Fibroblast of mammary gland (primary cell): ENCODE data around the gene RAB14.
A peak's percentile ranks its signal among the peaks of the same experiment; 100 is the strongest.

Experiments
- DNase-seq: peaks from one replicate; pipeline ENCODE4 v3.0.0-alpha.2; 2010; ENCODE audit warnings: low read depth
- H3K4me3 ChIP-seq: 2 replicates; pipeline ENCODE4 v1.5.1; 2011; ENCODE audit warnings: low read depth, mild to moderate bottlenecking, low read length, moderate library complexity; ENCODE audit not compliant: control insufficient read depth
- TF ChIP-seq, protein P1 (sequence below): conservative IDR thresholded peaks from 2 replicates; pipeline ENCODE4 v1.5.1; 2011; ENCODE audit warnings: low read depth, low read length, inconsistent platforms; ENCODE audit not compliant: control insufficient read depth, insufficient read depth

Gene RAB14

DNA sequence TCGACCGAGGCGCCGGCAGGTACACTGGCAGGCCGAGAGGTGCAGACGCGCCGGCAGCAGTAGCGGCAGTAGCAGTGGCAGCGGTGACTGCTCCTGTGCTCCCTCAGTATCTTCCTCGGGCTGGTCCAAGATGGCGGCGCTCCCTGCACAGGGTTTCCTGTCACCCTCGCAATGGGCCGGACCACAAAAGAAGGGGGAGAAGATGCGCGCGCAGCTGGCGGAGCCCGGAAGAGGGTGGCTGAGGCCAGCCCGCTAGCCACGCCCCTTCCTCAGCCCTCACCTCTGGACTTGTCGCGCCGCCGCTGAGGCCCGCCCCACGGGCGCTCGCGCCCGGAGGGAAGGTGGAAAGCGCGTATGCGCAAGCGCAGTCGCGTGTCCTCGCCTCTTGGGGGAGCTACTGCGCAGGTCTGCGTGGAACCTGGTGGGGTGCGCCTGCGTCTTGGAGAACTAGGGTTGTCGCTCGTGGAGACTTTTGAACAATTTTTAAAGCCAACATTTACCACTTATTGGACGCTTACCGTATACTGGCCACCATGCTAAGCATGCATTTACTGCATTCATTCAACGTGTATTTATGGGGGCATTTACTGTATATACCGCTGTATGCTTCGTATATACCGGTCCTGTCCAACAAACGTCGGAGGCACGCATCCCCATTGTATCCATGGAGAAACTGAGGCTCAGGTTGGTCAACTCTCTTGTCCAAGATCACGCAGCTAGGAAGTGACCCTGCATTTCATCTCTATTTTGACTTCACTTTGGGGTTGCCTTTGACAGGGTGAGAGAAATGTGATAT, at the start of gene RAB14:
Gene RAB14 (minus strand): TSS at position 132 of the 796 bp plus-strand sequence. CDS start 8,457 bp downstream, outside the sequence.
- H3K4me3 ChIP-seq, result peak within 1 kb of the TSS; percentile 77
- DNase-seq, result peak; percentile 95
- TF ChIP-seq, protein P1, sequence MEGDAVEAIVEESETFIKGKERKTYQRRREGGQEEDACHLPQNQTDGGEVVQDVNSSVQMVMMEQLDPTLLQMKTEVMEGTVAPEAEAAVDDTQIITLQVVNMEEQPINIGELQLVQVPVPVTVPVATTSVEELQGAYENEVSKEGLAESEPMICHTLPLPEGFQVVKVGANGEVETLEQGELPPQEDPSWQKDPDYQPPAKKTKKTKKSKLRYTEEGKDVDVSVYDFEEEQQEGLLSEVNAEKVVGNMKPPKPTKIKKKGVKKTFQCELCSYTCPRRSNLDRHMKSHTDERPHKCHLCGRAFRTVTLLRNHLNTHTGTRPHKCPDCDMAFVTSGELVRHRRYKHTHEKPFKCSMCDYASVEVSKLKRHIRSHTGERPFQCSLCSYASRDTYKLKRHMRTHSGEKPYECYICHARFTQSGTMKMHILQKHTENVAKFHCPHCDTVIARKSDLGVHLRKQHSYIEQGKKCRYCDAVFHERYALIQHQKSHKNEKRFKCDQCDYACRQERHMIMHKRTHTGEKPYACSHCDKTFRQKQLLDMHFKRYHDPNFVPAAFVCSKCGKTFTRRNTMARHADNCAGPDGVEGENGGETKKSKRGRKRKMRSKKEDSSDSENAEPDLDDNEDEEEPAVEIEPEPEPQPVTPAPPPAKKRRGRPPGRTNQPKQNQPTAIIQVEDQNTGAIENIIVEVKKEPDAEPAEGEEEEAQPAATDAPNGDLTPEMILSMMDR, result peak; percentile 45

DNA sequence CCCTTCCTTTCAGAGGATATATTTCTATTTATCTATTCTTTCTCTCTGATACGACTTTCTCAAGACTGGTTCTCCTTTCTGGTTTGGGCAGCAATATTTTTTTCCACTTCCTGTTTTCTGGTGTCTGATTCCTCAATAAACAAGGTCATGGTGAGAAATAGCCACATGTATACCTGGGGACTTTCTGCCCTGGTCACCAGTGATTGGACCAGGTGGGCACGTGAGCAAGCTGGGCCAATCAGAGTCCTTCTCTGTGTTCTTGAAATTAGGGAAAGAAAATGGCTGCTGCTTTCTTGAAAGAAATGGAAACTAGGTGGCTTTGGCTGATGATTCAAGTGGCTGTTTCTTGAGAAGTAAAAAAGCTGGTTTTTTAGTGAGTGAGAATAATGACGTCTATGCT, 47.9 kb upstream of the RAB14 start:
- no peak overlapping the region for H3K4me3 ChIP-seq
- no peak for DNase-seq
- TF ChIP-seq, protein P1, result no peak

DNA sequence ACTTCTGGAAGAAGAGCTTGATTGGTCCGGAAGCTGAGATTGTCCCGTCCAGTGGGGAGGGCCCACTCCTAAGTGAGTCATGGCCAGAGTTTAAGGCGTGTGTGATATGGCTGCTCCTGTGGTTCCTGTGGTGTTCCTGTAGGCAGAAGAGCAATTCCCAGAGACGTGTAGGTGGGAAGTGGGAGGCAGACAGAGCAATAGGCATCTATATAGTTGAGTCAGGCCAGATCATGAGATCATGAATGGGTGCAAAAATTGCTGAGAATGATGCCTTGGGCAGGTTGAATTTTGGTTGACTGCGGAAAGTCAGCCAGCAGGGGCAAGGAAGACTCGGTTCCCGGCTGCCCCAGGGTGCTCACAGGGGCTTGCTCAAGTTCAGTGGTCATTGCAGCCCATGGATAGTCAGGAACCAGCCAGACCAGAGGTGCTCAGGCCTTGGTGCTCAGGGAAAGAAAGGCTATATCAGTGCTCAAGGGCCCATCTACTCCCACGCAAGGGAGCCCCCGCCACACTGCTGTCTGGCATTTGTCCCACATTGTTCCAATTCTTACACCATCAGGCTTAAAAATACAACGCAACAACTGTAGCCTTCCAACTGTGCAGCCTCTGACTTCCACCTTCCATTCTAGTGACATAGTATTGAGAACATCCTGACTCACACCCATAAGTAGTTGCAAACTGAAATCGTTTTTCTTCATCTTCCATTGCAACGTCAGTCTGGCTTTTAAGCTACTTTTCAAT, 45.3 kb upstream of the RAB14 start:
- peak; percentile 95 for DNase-seq
- TF ChIP-seq, protein P1, result no peak
- H3K4me3 ChIP-seq, result no peak overlapping the region

DNA sequence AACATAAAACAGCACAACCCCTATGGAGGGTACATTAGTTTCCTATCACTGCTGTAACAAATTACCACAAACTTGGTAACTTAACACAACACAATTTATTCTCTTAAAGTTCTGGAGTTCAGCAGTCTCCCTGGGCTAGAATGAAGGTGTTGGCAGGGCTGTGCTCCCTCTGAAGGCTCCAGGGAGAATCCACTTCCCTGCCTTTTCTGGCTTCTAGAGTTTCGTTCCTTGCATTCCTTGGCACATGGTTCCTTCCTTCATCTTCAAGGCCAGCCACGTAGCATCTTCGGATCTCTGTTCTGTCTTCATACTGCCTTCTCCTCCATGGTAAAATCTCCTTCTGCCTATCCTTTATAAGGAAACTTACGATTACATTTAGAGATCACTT, 41.3 kb upstream of the RAB14 start:
- no peak overlapping the region for H3K4me3 ChIP-seq
- TF ChIP-seq, protein P1, result no peak
- peak; percentile 15 for DNase-seq

DNA sequence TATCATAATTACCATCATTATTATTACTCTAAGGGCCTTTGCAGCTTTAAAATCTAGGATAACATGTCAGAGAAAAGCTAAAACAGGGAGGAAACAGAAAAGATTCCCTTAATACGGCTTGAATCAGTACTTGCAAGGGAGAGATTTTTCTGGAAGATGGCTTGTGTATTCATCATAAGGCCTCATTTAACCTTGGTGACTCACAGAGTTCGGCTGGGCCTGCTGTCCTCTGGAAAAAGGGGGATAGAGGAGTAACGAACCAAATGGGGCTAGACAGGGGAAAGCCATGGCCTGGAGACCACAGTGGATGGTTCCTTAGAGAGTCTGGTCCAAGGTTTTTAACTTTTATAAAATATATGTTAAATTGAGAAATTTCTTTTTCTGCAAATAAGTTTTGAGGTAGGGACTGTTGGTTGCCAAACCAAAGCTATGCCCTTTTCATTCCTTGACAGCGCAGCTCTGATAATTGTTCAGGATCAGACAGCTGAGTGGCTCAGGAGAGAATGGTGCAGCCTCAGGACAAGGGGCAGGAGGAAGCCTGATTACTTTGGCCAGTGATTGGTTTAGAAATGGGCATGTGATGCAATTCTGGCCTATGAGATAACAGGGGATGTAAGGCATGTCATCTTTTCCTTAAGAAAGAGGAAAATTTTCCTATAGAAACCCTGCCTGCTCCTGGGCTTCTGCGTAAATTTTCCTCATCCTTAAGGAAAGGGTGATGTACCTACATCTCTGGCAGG, 40.7 kb upstream of the RAB14 start:
- TF ChIP-seq, protein P1, result no peak
- no peak overlapping the region for H3K4me3 ChIP-seq
- peak; percentile 80 for DNase-seq

DNA sequence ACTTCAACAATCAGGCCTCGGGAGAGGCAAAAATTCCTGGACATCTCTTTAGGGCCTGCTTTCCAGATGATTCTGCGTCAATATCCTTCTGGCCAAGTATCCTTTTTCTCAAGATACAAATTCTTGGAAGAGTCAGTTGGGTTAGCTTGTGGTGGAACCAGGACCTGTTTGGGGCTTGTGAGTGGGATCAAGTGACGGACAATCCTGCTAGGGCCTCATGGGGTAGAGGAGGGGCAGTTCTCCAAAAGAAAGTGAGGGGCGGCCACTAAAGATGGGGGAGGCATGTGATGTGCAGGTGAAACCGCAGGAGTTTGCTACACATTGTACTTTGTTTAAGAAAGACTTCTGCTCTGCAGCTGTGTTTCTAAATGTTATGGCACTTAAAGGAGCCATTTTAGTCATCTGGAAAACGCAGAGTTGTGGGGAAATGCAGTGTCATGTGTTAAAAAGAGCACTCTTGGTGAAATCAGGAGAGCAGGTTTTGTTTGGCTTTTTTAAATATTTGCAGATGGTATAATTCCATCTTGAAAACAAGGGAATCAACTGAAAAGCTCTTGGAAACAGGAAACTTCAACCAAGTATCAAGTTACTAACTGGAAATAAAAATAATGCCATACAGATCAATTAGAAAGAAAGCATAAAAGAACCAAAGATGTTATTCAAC, 38.9 kb upstream of the RAB14 start:
- peak; percentile 38 for DNase-seq
- TF ChIP-seq, protein P1, result no peak
- H3K4me3 ChIP-seq, result no peak overlapping the region
